Thyroid gland (tissue), 4 donors: ENCODE results near the gene SYNE3.
A peak's percentile ranks its signal among the peaks of the same experiment; 100 is the strongest.

Experiments used
- POLR2A ChIP-seq, 2 donors: fragments of 450-650 bp; IDR thresholded peaks; one replicate each; pipeline ENCODE4 v1.6.1; 2017; ENCODE audit warnings: antibody characterized with exemption in 2 of 2, mild to moderate bottlenecking in 2 of 2, moderate library complexity in 1 of 2
- TF ChIP-seq, protein P1 (sequence below), 6 experiments: fragments of 200-600 bp in 3 of 6; fragments of 450-650 bp in 3 of 6; sonication (generic) in 3 of 6; IDR thresholded peaks; one replicate each; pipeline ENCODE4 v1.5.1; 2016 to 2019; ENCODE audit warnings: antibody characterized with exemption in 6 of 6, mild to moderate bottlenecking in 2 of 6, inconsistent platforms in 1 of 6, moderate library complexity in 1 of 6

DNA sequence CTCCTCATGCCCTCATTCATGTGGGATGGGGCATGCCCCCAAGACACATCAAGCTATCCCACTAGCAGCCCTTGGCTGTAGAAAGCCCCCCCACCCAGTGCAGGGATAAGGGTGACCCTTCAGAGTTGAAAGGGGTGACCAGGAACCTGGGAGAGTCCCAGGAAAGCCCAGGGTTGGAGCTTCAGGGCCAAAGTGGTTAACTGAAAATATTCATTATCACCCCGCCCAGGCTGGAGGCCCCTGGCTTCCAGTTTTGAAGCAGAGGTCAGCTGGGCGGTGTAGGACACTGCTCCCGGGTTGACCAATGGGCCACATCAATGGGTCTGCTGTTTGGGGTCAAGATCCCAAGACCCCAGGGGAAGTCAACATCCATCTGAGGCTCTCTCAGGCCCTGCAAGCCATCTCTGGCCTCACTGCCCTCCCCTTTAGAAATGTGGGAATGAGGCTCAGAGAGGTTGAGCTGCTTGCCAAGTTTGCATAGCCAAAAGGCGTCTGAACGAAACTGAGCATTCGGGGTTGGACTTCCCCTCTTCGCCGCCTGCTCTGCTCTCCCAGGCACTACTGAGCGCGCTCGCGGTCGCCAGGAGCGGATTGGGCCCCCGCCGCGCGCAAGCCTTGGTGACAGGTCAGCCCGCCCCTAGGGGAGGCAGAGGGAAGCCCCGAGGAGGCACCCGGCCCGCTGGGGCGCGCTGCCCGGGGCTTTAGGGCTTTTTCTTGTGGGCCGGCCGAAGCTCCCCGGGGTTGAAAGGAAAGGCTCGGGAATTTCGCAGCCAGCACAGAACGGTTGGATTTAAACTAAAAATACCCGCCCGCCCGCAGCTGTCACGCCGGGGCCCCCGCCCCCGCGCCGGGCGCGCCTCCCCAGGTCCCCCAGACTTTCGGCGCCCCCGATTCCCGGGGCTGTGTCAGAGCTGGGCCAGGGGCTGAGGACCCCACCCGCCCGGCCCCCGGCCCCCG lies 576 bp downstream of the SYNE3 start:
- TF ChIP-seq, protein P1, sequence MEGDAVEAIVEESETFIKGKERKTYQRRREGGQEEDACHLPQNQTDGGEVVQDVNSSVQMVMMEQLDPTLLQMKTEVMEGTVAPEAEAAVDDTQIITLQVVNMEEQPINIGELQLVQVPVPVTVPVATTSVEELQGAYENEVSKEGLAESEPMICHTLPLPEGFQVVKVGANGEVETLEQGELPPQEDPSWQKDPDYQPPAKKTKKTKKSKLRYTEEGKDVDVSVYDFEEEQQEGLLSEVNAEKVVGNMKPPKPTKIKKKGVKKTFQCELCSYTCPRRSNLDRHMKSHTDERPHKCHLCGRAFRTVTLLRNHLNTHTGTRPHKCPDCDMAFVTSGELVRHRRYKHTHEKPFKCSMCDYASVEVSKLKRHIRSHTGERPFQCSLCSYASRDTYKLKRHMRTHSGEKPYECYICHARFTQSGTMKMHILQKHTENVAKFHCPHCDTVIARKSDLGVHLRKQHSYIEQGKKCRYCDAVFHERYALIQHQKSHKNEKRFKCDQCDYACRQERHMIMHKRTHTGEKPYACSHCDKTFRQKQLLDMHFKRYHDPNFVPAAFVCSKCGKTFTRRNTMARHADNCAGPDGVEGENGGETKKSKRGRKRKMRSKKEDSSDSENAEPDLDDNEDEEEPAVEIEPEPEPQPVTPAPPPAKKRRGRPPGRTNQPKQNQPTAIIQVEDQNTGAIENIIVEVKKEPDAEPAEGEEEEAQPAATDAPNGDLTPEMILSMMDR (IDR thresholded peaks at IDR 0.05): peak in 2 of 6 experiments; percentile 31 to 42
- no peak for TF ChIP-seq POLR2A (IDR thresholded peaks at IDR 0.05)
